Measurements from ENCODE around the gene LAMB2. TPM values are rescaled to one million over a fixed set of nuclear protein-coding genes. Genes with fewer than 3 reads are reported as not detected.
A peak's percentile ranks its signal among the peaks of the same experiment; 100 is the strongest.

Gene LAMB2
- total and polyA plus RNA-seq, 2 of the 8 experiments (the other 6 are each of a cell fraction or from before 2014, with no cell fraction given), result 112 to 153 TPM

- no peak overlapping the region for H3K18ac ChIP-seq (ENCODE audit: extremely low read depth, low read length)
- H3K4ac ChIP-seq (replicated peaks; ENCODE audit: insufficient read length, low read depth, low read length), result no peak overlapping the region
- H3K14ac ChIP-seq (ENCODE audit: insufficient read length), result no peak overlapping the region
- no peak overlapping the region for H3K23ac ChIP-seq (ENCODE audit: insufficient read length)
- H3K4me2 ChIP-seq (ENCODE audit: insufficient read depth in 1 of 2, low read depth in 2 of 2, low read length in 2 of 2), result no peak overlapping the region; a peak in 1 of 4 replicates
- no peaks in the 10 kb centered on the region for H3K79me1 ChIP-seq (ENCODE audit: low read depth, low read length)
- H3K79me2 ChIP-seq (ENCODE audit: control insufficient read depth in 1 of 2, insufficient read depth in 2 of 2, low read length in 2 of 2), result no peaks in the 10 kb centered on the region
- H2AK5ac ChIP-seq (ENCODE audit: low read depth, low read length), result no peak overlapping the region
- H3K9ac ChIP-seq (replicated peaks in 1 of 4; ENCODE audit: extremely low read depth in 1 of 4, low read depth in 3 of 4, low read length in 3 of 4), result no peak overlapping the region
- H3K36me3 ChIP-seq (ENCODE audit: control insufficient read depth in 2 of 4, insufficient read depth in 4 of 4, low read length in 3 of 4), result no peaks in the 10 kb centered on the region
- no peak overlapping the region for H3K56ac ChIP-seq (replicated peaks; ENCODE audit: insufficient read length, low read depth, low read length)
- H2BK5ac ChIP-seq (ENCODE audit: low read depth, low read length), result no peak overlapping the region
- no peak overlapping the region for H2BK120ac ChIP-seq (replicated peaks; ENCODE audit: low read depth, low read length)
- peaks cover 0 to 22% (median 13%) of the 10 kb centered on the region in 4 experiments; a peak in 6 of 7 replicates for H3K4me1 ChIP-seq (replicated peaks in 1 of 4; ENCODE audit: control insufficient read depth in 3 of 4, insufficient read depth in 4 of 4, low read length in 3 of 4)
- H3K27me3 ChIP-seq (replicated peaks in 1 of 4; ENCODE audit: control insufficient read depth in 3 of 4, extremely low read depth in 1 of 4, insufficient read depth in 3 of 4, low read length in 3 of 4), result no peaks in the 10 kb centered on the region; a peak in 1 of 7 replicates
- no peak overlapping the region for H4K5ac ChIP-seq (ENCODE audit: insufficient read length, low read depth, low read length)
- no peak overlapping the region for H4K8ac ChIP-seq (ENCODE audit: extremely low read depth, insufficient read depth, low read length)
- no peak overlapping the region for H2BK15ac ChIP-seq (ENCODE audit: low read length)
- H3K4me3 ChIP-seq (ENCODE audit: extremely low read depth in 1 of 4, insufficient read depth in 2 of 4, low read depth in 3 of 4, low read length in 4 of 4), result no peak overlapping the region
- ChIA-PET CTCF (ENCODE audit: partially characterized antibody) (interaction anchor here (0.7 to 1.8 kb wide), 2 partner anchors 82 to 275 kb away, joined by 4 read pairs; no protein-coding TSS in a partner anchor), POLR2A (ENCODE audit: partially characterized antibody) (interaction anchor here (0.6 to 2.2 kb wide), 2 partner anchors 296 to 426 kb away, joined by 3 to 6 read pairs; partner anchors contain the start of gene DAG1)
- no peak overlapping the region for H2AFZ ChIP-seq (ENCODE audit: low read length)
- no peak overlapping the region for H4K91ac ChIP-seq (replicated peaks; ENCODE audit: insufficient read length, low read length)
- peaks cover 7% of the 10 kb centered on the region for H3K23me2 ChIP-seq (ENCODE audit: low read depth, low read length)
- no peaks in the 10 kb centered on the region for H3K9me3 ChIP-seq (ENCODE audit: insufficient read depth in 2 of 2, low read depth in 1 of 2, low read length in 1 of 2)
- H2BK20ac ChIP-seq (ENCODE audit: low read length), result no peak overlapping the region
- FAIRE-seq, result no peak
- H2BK12ac ChIP-seq (ENCODE audit: low read depth, low read length), result no peak overlapping the region
- WGBS, 2 experiments (ENCODE audit: extremely low coverage in 1 of 2, insufficient coverage in 1 of 2, insufficient read length in 1 of 2, insufficient replicate concordance in 2 of 2, low coverage in 1 of 2, low lambda C conversion rate in 2 of 2, missing lambda C conversion rate in 1 of 2), result 95% methylated on average over 9 of the region's 9 CpGs; no CpG with 5 or more reads in 1 of the 2 experiments
- no peak for DNase-seq (ENCODE audit: low read depth in 1 of 2, low spot score in 2 of 2)
- no peaks in the 10 kb centered on the region for H4K20me1 ChIP-seq (replicated peaks in 1 of 2; ENCODE audit: control insufficient read depth in 1 of 2, insufficient read depth in 2 of 2, low read length in 2 of 2)
- 0 out of 2 replicates have a peak overlapping the region, but pooled peaks have one; percentile 24 for H3K27ac ChIP-seq (ENCODE audit: low read depth, low read length)
- no peak for TF ChIP-seq BCL11A (IDR thresholded peaks at IDR 0.05; ENCODE audit: low read depth in 2 of 2, low read length in 2 of 2)
- TF ChIP-seq SP4 (IDR thresholded peaks at IDR 0.05; ENCODE audit: low read length), result no peak
- TF ChIP-seq BRCA1 (IDR thresholded peaks at IDR 0.05; ENCODE audit: low read depth, low read length), result no peak
- no peak for TF ChIP-seq TBP (IDR thresholded peaks at IDR 0.05; ENCODE audit: low read depth, low read length)
- no peak for TF ChIP-seq GABPA (IDR thresholded peaks at IDR 0.05; ENCODE audit: borderline replicate concordance, insufficient read depth, low read length)
- no peak for TF ChIP-seq NANOG (IDR thresholded peaks at IDR 0.05; ENCODE audit: insufficient read depth, low read depth, low read length, poor library complexity, severe bottlenecking)
- no peak for TF ChIP-seq PHF8 (conservative IDR thresholded peaks at IDR 0.05; ENCODE audit: low read depth, low read length)
- TF ChIP-seq TAF1 (IDR thresholded peaks at IDR 0.05; ENCODE audit: low read depth, low read length), result no peak
- TF ChIP-seq KDM4A (IDR thresholded peaks at IDR 0.05; ENCODE audit: low read depth, low read length, severe bottlenecking), result no peak
- no peak for TF ChIP-seq CEBPB (IDR thresholded peaks at IDR 0.05; ENCODE audit: low read depth, low read length)
- TF ChIP-seq EZH2 (IDR thresholded peaks at IDR 0.05; ENCODE audit: low read depth, low read length, severe bottlenecking), result no peak
- TF ChIP-seq SP1 (IDR thresholded peaks at IDR 0.05; ENCODE audit: low read depth, low read length), result no peak
- TF ChIP-seq CBX8 (IDR thresholded peaks at IDR 0.05; ENCODE audit: borderline replicate concordance, low read depth, low read length), result no peak
- TF ChIP-seq ASH2L (IDR thresholded peaks at IDR 0.05; ENCODE audit: low read length), result no peak
These were observed 41.6 kb upstream of the LAMB2 start for GRCh38 chr3:49174397-49174985.
